ENCODE data around the gene SFTPA2. TPM values are rescaled to one million over a fixed set of nuclear protein-coding genes. Genes with fewer than 3 reads are reported as not detected.
"Not testable (repeated sequence)": the region's sequence is repeated elsewhere in the genome, so short reads cannot be mapped to it uniquely, and the experiment has no call there.

SFTPA2 gene
- total RNA-seq, 1 experiment from 2014 or later: not detected

DNA sequence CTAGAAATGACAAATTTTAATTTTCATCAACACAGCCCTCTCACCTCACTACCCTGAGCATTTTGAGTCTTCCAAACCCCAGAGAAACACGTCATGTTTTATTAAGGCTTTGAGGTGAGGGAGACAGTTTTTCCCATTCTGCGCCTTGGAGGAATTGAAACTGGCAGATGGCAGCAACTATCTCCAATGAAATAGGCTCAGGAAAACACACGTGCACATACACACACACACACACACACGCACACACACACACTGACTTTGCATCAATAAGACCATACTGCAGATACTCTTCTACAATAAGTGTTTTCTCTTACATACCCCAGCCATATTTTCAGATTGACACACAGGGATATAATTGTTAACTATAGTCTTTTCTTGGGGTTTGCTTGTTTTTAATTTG is 3.2 kb upstream of the SFTPA2 start:
- in situ Hi-C loops (cut with HindIII; ENCODE audit: low pct_unique_long_range_greater_than_20kb, low sequenced_read_pairs): no loop called here
- DNase-seq (ENCODE audit: low read depth): no peak

- DNase-seq (ENCODE audit: low read depth): peak; percentile 25
- in situ Hi-C loops (cut with HindIII; ENCODE audit: low pct_unique_long_range_greater_than_20kb, low sequenced_read_pairs): no loop called here
Measured at GRCh38 chr10:79562135-79562756, 2.0 kb upstream of the SFTPA2 start.

DNA sequence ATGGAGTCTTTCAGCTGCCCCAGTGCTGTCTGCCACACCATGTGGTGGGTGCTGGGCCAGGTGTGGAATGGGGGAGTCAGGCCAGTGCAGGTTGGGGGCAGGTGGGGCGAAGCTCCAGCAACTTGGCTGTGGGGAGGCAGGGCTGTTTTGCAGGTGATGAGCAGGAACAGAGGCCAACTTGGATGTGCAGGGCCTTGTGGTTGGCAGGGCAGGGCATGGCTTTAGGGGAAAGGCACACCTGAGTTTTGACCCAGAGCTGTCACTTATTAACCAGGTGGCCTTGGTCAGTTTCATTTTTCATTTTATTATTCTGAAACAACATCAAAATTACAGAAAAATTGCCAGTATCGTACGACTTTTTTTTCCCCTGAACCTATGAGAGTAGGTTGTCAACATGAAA is 1.1 kb upstream of the SFTPA2 start:
- DNase-seq (ENCODE audit: low read depth): no peak
- in situ Hi-C loops (cut with HindIII; ENCODE audit: low pct_unique_long_range_greater_than_20kb, low sequenced_read_pairs): no loop called here

DNA sequence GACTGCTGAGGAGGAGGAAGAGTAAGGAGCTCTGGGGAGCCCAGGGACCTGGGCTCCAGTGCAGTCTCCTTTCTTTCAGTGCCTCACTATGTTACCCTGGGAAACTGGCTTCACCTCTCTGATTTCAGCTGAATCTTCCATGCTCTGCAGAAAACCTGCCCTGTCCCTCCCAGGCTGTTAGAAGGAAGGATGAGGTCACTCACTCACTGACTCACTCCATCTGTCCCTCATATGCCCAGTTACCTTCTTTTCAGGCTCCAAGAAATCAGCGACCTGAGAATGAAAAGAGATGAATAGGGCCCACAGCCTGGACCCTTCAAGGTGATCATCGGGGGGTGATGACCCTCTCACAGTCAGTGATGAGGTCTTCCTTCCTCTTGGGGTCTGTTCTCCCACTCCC is 481 bp downstream of the SFTPA2 start:
- in situ Hi-C loops (cut with HindIII; ENCODE audit: low pct_unique_long_range_greater_than_20kb, low sequenced_read_pairs): no loop called here
- DNase-seq (ENCODE audit: low read depth): no peak

DNA sequence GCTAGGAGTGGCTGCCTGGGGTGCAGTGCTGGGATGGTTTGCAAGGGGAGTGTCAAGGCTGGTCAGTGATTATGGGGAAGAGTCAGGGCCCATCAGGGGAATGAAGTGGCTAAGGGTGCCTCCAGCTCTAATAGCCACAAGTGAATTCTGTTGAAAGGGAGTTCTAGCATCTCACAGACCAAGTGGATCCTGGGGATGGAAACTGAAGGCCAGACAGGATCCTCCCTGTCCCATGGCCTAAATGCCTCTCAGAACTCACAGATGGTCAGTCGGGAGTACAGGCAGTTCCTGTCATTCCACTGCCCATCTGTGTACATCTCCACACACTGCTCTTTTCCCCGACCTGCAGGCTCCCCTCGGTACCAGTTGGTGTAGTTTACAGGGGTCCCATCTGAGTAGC is 3.2 kb downstream of the SFTPA2 start:
- in situ Hi-C loops (cut with HindIII; ENCODE audit: low pct_unique_long_range_greater_than_20kb, low sequenced_read_pairs); DNase-seq (ENCODE audit: low read depth): not testable (repeated sequence)

- no peak for DNase-seq (ENCODE audit: low read depth)
- in situ Hi-C loops (cut with HindIII; ENCODE audit: low pct_unique_long_range_greater_than_20kb, low sequenced_read_pairs): no loop called here
Measured at GRCh38 chr10:79555354-79556309, 4.6 kb downstream of the SFTPA2 start.

GRCh38 chr10:79552143-79552542 is 8.1 kb downstream of the SFTPA2 start:
- in situ Hi-C loops (cut with HindIII; ENCODE audit: low pct_unique_long_range_greater_than_20kb, low sequenced_read_pairs): no loop called here
- no peak for DNase-seq (ENCODE audit: low read depth)

DNA sequence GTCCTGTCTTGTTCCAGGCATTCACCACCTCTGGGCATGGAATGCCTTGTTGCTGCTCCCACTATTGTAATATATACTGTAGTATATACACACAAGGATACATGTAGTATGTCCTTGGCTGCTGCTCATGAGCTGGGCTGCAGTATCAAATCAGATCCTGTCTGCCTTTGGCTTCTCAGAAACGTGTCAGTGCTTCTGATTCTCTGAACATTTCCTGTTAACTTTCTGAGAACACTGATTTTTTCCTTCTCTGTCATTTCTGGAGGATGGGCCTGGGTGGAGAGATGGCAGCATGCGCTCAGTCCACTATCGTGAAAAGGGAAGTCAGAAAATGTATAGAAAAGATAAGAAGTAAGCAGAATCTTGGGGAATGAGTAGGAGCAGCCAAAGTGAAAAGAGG is 12.2 kb downstream of the SFTPA2 start:
- no peak for DNase-seq (ENCODE audit: low read depth)
- in situ Hi-C loops (cut with HindIII; ENCODE audit: low pct_unique_long_range_greater_than_20kb, low sequenced_read_pairs): no loop called here

DNA sequence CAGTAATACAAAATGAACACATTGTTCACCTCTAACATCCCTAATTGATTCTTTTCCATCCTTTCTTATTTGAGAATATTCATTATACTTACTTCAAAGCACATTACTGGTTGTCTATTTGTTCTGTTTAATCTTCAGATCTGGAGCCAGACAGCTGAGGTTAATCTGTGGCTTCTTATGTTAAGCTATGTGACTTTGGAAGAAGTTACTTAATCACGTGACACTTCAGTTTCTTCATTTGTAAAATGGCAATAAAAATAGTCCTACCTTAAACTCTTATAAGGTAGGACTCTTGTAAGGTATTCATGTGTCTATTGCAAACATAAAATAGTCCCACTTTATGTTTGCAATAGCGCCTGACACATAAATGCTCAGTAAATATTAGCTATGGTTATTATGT is 13.1 kb downstream of the SFTPA2 start:
- in situ Hi-C loops (cut with HindIII; ENCODE audit: low pct_unique_long_range_greater_than_20kb, low sequenced_read_pairs); DNase-seq (ENCODE audit: low read depth): not testable (repeated sequence)

GRCh38 chr10:79544926-79545659 is 15.1 kb downstream of the SFTPA2 start:
- DNase-seq (ENCODE audit: low read depth); in situ Hi-C loops (cut with HindIII; ENCODE audit: low pct_unique_long_range_greater_than_20kb, low sequenced_read_pairs): not testable (repeated sequence)

- in situ Hi-C loops (cut with HindIII; ENCODE audit: low pct_unique_long_range_greater_than_20kb, low sequenced_read_pairs); DNase-seq (ENCODE audit: low read depth): not testable (repeated sequence)
Measured at GRCh38 chr10:79544408-79544807, 15.8 kb downstream of the SFTPA2 start.

GRCh38 chr10:79542626-79543025 is 17.6 kb downstream of the SFTPA2 start:
- in situ Hi-C loops (cut with HindIII; ENCODE audit: low pct_unique_long_range_greater_than_20kb, low sequenced_read_pairs): no loop called here
- DNase-seq (ENCODE audit: low read depth): no peak

GRCh38 chr10:79540930-79541329 is 19.3 kb downstream of the SFTPA2 start:
- in situ Hi-C loops (cut with HindIII; ENCODE audit: low pct_unique_long_range_greater_than_20kb, low sequenced_read_pairs); DNase-seq (ENCODE audit: low read depth): not testable (repeated sequence)

- in situ Hi-C loops (cut with HindIII; ENCODE audit: low pct_unique_long_range_greater_than_20kb, low sequenced_read_pairs); DNase-seq (ENCODE audit: low read depth): not testable (repeated sequence)
Measured at GRCh38 chr10:79538311-79538710, 21.9 kb downstream of the SFTPA2 start.

GRCh38 chr10:79533903-79534175 is 26.4 kb downstream of the SFTPA2 start:
- DNase-seq (ENCODE audit: low read depth); in situ Hi-C loops (cut with HindIII; ENCODE audit: low pct_unique_long_range_greater_than_20kb, low sequenced_read_pairs): not testable (repeated sequence)

DNA sequence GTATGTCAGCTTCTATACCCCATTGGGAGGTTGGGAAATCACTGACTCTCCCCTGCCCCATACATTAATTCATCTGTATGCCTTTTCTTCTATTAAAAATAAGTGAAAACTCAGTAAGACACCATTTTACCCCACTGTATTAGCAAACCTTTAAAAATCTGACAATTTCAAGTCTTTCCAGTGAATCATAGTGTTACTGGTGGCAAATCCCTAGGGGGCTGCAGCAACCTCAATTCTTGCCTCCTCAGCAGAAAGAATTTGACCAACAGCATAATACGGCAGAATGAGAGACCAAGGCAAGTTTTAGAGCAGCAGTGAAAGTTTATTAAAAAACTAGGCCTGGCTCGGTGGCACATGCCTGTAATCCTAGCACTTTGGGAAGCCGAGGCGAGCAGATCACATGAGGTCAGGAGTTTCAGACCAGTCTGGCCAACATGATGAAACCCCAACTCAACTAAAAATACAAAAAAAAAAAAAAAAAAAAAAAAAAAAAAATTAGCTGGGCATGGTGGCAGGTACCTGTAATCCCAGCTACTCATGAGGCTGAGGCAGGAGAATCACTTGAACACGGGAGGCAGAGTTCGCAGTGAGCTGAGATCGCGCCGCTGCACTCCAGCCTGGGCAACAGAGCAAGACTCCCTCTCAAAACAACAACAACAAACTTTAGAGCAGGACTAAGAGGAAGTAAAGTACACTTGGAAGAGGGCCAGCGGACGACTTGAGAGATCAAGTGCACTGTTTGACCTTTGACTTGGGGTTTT is 26.9 kb downstream of the SFTPA2 start:
- in situ Hi-C loops (cut with HindIII; ENCODE audit: low pct_unique_long_range_greater_than_20kb, low sequenced_read_pairs): not testable (repeated sequence)

GRCh38 chr10:79528261-79528660 is 31.9 kb downstream of the SFTPA2 start:
- in situ Hi-C loops (cut with HindIII; ENCODE audit: low pct_unique_long_range_greater_than_20kb, low sequenced_read_pairs); DNase-seq (ENCODE audit: low read depth): not testable (repeated sequence)

More for the DNA sequence above, 26.9 kb downstream of the SFTPA2 start:
- DNase-seq (ENCODE audit: low read depth): not testable (repeated sequence)

GRCh38 chr10:79525049-79525710 is 35.0 kb downstream of the SFTPA2 start:
- DNase-seq (ENCODE audit: low read depth); in situ Hi-C loops (cut with HindIII; ENCODE audit: low pct_unique_long_range_greater_than_20kb, low sequenced_read_pairs): not testable (repeated sequence)

Data from Caki2 (cell line).